ENCODE data around the gene FLCN.

DNA sequence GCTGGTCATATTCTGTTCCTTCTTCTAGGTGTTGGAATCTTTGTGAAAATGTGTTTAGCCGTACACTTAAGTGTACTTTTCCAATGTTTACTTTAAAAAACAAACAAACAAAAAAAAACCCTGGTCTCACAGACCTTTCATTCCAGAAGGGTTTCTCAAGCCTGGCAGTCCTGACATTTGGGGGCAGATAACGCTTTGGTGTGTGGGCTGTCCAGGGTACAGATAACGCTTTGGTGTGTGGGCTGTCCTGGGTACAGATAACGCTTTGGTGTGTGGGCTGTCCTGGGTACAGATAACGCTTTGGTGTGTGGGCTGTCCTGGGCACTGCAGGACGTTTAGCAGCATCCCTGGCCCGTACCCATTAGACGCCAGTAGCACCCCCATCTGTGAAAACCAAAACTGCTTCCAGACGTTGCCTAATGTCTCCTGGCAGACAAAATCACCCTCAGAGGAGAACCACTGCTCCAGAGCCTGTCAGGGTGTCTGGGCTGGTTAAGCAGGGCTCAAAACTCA, 15.2 kb upstream of the FLCN start:
- TF ChIP-seq CTCF (conservative IDR thresholded peaks at IDR 0.05): no peak
- no peak for TF ChIP-seq EZH2 (IDR thresholded peaks at IDR 0.05; ENCODE audit: low read depth)

All from PC-9 (cell line).